Left renal cortex interstitium (tissue), 4 donors: Measurements from ENCODE around the gene ENKUR. TPM values are rescaled to one million over a fixed set of nuclear protein-coding genes. Genes with fewer than 3 reads are reported as not detected.
"Not testable (repeated sequence)": the region's sequence is repeated elsewhere in the genome, so short reads cannot be mapped to it uniquely, and the experiment has no call there.

Experiments
- DNase-seq, 4 donors: peaks; one replicate each; pipeline ENCODE4 v3.0.0-alpha.2; 2013; ENCODE audit warnings: low read depth in 4 of 4, low spot score in 2 of 4, missing footprints in 1 of 4
- polyA plus RNA-seq, 4 donors: library from polyadenylated mRNA; unstranded; fragments of 120-200 nt; gene quantifications; one replicate each; pipeline ENCODE4 v1.2.1, GENCODE V29; 2013; ENCODE audit not compliant: insufficient read length in 4 of 4

Gene ENKUR
- polyA plus RNA-seq, 4 donors: 3.5 to 5.0 (median 4.5) TPM

- no peak for DNase-seq
These were observed 34.7 kb downstream of the ENKUR start for GRCh38 chr10:24981161-24981710.

DNA sequence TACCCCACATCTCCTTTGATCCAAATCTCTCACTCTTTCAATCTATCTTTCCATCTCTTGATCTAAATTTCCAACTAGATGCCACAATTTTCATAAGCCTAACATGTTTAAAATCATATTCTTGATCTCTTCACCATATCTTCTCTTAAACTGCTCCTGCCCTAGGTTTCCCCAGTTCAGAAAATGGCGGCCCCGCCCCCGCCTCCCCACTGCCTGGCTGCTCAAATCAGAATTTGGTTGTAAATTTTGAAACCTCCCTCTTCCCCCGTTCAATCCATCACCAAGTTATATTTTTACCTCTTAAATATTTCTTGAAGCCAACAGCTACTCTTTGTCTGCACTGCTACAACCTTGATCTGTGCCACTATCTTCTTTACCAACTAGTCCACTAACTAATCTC lies 36.3 kb downstream of the ENKUR start:
- no peak for DNase-seq

- DNase-seq: no peak
These were observed 41.0 kb downstream of the ENKUR start for GRCh38 chr10:24974976-24975375.

GRCh38 chr10:24973163-24973562 lies 42.8 kb downstream of the ENKUR start:
- DNase-seq: no peak

DNA sequence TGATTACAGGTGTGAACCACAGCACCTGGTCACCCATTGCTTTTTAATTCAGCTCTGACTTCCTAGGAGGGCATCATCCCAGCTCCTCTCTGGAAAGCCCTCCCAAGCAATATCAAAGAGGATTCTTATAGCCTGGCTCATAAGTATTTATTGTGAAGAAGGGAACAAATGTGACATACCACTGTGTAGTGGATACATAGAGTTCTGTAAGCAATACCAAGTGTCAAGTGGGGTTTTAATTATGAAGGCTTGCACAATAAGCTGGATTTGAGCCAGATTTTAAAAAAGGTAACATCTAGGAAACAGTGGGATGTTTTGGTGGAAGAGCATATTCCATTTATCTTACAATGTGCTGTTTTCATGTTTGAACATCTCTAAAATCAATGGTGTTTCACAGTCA lies 44.6 kb downstream of the ENKUR start:
- DNase-seq: no peak

GRCh38 chr10:24969841-24970281 lies 46.1 kb downstream of the ENKUR start:
- no peak for DNase-seq

DNA sequence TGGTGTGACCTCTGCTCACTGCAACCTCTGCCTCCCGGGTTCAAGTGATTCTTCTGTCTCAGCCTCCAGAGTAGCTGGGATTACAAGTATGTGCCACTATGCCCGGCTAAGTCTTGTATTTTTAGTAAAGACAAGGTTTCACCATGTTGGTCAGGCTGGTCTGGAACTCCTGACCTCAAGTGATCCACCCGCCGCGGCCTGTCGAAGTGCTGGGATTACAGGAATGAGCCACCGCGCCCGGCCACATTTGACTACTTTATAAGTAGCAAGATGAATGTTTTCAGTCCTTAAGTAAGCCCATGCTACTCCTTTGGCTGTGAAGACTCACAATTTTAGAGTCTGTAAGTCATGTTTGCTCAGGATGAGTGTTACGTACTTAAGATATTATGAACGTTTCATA lies 47.0 kb downstream of the ENKUR start:
- not testable (repeated sequence) for DNase-seq

- no peak for DNase-seq
These were observed 47.6 kb downstream of the ENKUR start for GRCh38 chr10:24968349-24968748.

DNA sequence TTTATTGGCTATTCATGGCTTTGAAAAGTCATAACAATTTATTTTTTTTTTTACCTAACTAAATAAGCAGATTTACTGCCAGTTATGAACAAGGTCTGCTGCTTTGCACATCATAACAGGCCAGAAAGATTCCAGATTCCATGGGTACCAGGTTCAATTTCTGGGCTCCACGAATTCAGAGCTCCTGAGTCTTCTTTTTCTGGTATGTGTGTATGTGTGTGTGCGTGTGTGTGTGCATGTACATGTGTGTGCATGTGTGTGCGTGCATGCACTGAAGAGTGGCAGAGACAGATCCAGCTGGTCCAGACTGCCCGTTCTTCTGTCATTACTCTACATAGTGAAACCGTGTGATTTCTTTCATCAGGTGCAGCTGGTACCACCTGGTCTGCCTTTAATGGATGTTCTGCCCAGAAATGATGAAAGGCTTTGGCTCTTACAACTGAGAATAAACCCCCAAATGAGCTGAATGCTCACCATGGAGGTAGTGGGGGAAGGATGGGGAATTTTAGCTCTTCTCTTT lies 48.9 kb downstream of the ENKUR start:
- DNase-seq: no peak

DNA sequence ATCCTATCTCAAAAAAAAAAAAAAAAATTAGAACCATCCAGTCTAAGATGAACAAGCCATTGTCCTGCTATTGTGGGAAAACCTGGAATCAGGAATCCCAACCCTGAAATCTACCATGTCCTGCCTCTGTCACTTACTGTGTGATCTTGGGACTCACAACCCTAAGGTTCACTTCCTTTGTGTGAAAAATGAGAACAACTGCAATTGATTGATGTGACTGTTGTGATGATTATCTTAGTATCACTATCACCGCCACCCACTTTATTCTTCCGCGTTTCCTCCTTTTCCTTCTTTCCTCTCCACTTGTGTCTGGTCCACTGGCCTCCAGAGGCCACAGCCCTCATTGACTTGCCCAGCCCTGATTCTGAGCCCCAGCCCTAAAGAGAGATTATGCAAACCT lies 50.9 kb downstream of the ENKUR start:
- DNase-seq: no peak

GRCh38 chr10:24963521-24964041 lies 52.4 kb downstream of the ENKUR start:
- DNase-seq: peak in 1 of 4 donors; percentile 23

GRCh38 chr10:24962995-24963394 lies 53.0 kb downstream of the ENKUR start:
- DNase-seq: no peak

DNA sequence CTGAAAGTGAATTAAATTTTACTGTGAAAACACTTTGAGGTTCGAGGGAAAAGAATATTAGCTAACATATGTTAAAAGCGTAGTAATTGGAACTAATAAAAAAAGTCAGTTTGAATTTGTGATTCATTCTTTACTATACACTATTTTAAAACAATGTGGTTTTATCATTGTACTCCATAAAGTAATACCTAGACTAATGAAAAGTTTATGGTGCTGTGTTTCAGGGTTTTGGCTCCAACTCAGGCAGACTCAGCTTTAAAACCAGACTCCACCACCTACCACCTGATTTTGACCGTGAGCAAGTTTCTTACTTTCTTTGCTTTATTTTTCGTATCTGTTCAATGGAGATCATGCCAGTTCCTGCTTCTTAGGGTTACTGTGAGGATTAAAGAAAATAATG lies 54.4 kb downstream of the ENKUR start:
- no peak for DNase-seq

DNA sequence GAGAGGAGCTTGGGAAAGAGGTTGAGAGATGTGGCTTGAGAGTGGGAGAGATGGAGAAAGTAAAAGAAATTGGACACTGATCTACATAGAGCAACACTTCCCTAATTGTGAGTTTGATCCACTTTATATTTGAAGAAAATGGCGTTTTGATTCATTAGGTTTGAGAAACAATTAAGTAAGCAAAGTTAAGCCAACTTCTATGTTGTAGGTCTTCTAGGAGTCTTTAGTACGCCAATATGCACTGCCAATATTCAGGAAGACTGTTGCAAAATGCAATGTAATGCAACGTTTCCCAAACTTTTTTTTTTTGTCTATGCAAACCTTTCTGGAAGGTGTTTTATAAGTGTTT lies 56.6 kb downstream of the ENKUR start:
- no peak for DNase-seq

DNA sequence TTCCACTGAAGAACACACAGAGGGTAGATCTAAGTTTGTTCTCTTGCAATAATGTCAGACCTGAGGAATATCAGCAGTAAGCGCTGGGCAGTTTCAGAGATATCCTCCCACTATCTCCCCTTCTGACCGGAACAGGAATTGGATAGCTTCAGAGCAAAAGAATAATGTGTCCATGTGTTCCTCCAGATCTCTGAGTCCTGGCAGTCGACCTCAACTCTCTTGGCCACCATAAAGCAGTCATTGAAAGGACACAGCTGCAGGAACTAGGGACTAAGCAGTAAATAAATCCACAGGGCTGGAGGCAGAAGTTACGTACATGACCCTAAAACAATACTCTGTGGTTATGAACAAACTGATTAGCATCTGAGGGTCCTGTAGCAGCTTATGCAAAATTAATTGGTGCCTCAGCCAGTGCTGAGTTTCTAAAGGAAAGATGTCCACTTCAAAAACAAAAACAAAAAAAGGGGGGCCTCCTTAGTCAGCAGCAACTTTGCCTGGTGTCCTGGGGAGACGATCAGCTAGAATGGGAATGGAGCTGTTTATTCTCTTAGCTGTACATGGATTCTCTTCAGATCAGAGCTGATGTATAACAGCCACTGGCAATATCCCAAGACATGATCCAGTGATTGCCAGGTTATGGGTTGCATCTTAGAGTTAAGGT lies 57.1 kb downstream of the ENKUR start:
- DNase-seq: peak; percentile 73 to 84 (median 74)

GRCh38 chr10:24958091-24958720 lies 57.8 kb downstream of the ENKUR start:
- no peak for DNase-seq

DNA sequence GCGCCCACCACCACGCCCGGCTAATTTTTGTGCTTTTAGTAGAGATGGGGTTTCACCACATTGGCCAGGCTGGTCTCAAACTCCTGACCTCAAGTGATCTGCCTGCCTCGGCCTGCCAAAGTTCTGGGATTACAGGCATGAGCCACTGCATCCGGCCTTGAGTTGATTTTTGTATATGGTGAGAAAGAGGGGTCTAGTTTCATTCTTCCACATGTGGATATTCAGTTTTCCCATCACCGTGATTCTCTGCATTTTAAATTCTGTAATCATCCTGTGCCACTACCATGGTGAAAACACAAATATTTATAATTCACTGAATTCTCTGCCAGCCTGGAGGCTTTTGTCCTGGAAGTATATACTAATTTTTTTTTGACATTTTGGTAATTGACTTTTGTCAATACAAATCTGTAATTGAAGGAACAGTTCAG lies 58.3 kb downstream of the ENKUR start:
- DNase-seq: not testable (repeated sequence)

- no peak for DNase-seq
These were observed 62.3 kb downstream of the ENKUR start for GRCh38 chr10:24953675-24954074.

- peak in 2 of 4 donors; percentile 44 to 64 for DNase-seq
These were observed 63.0 kb downstream of the ENKUR start for GRCh38 chr10:24952707-24953645.

GRCh38 chr10:24952143-24952706 lies 63.7 kb downstream of the ENKUR start, which contains the start of gene PRTFDC1:
Gene PRTFDC1 (minus strand): TSS chr10:24952606. CDS start chr10:24952575, 31 bp downstream.
- peak in 2 of 4 donors; percentile 54 to 59 for DNase-seq
